ENCODE measurements around the gene POPDC2.
A peak's percentile ranks its signal among the peaks of the same experiment; 100 is the strongest.

POPDC2 gene

DNA sequence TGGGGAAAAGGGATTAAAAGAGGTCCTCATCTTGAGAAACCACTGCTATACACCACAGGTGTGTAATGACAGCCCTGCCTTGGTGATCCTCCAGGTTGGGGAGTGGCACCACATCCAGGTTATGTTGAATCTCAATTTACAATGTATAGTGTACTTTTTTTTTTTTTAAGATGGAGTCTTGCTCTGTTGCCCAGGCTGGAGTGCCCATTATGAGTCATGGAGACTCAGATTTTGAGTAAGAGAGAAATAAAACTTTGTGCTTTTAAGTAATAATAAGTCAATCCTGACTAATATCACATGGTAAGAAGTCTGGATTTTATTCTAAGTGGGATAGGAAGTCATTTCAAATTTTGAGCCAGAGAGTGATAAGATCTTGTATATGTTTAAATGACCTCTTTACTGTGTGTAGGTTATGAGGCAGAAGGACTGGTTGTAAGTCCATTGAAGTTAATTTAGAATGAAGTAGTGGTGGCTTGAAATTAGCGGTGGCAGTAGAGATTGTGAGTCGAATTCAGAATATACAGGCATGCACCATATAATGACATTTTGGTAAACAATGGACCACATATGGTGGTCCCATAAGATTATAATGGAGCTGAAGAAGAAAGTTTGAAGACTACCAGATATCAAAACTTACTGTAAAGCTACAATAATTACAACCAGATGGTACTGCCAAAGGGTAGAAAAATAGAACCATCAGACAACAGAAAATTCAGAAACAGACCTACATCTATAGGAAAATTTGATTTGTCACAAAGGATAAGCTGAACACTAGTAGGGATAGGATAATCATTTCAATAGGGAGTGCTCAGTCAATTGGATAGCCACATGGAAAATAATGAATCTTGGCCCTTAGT, 20.7 kb downstream of the POPDC2 start:
- no peak for DNase-seq

DNA sequence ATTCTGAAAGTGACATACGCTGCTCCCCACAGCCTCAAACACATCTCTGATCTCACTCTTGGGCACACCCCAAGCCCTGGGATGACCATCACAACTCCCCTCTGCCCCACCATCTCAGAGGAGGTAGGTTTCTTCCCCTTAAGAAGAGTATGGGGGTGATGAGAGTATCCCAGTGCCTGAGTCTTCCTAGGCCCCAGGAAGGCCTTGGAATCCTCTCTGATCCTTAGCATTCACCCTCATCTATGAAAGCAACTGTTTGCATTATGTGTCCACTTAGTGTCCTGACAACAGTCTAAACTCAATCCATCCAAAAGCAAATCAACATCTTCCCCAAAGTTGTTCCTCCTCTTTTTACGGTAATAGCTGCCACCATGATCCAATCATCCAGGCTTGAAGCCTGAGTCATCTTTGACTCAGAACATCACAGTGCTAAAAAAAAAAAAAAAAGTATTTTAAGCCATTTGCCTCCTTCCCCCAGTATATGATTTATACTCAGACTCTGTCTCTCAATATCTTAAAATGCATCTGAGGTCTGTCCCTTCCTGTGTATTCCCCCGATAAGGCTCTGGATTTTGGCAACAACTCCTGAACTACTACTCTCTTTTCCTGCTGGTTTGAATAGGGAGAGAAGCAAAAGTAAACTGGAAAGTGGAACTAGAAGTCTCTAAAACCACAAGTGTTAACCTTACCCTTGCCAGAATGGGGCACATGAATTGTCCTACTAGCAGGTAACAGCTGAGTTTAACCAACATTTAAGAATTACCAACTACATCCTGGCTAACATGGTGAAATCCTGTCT, 22.5 kb downstream of the POPDC2 start:
- DNase-seq: peak; percentile 45

DNA sequence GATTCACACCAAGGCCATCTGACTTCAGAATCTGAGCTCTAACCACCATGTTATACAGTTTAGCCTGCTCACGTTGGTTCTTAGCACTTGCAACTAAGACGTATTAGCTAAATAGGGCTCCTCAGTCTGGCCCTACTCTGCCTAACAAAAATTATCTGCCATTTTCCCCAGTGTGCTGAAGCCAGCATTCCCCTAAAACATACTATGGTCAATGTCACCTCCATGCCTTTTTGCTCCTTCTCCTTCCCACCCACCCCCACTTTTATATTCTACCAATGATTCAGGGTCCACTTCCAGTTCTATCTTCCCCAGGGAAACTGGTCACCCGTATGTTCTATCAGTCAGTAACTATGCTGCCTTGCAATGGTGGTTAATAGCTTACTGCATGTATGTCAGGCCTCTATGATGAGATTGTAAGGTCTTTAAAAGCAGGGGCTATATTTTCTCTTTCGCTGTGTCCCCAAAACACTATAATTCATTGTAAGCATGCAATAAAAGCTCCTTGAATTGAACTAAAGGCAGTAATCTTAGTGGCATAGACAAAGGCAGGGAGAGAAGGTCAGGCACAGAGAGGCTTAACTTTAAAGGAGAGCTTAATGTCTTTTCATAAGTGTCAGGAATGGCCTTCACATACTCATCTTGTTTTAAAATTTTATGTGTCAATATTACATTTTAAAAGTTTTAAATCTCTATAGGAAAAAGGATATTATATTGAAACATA, 23.3 kb downstream of the POPDC2 start:
- DNase-seq: peak; percentile 32

DNA sequence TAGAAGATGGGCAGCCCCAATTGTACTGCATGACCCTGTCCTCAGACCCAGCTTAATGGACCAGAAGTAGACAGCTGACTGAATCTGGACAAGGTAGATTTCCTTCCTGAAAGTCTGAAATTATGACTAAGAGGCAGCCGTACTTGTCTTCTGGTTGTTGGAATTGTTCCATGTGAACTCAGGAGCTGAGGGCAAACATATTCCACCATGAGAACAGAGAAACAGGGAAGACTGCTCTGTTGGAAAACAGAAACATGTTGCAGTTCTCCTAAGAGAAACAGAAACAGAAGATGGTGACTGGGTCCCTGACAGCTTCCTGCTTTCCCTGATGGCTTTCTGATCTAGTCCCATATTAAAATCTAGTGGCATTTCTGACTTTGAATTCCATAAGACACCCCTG, 24.1 kb downstream of the POPDC2 start:
- no peak for DNase-seq

DNA sequence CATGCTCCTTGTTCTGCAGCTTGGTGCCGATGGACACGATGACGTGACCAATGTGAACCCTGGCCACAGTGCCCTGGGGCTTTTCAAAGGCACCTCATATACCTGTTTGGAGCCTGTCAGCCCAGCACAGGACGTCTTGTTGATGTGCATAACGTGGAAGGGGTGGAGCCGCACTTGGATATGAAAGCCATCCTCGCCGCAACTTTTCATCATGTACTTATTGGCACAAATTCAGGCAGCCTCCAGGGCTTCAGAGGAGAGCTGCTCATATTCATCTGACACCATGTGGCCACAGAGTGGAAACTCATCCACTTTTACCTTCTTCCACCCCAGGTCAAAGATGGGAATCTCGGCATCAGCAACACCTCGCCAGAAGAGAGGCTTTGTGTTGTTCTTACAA, 24.7 kb downstream of the POPDC2 start:
- DNase-seq: no peak

DNA sequence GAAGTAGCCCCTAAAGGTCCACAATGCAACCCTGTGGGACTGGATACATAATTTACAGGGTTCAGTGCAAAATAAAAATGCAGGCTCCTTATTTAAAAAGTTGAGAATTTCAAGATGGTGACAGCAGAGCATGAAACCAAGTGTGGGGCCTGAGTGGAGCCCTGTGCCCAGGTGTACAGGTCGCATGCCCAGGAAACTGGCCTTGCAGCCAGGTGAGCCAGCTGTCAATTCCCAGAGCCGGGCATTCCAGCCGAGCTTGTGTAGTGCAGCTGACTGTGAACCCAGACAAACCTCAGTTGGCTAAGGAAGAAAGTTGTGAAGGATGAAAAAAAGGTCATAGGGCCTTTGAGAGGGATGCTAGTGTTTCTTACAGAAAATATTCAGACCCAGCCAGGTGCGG, 27.6 kb downstream of the POPDC2 start:
- DNase-seq: no peak

DNA sequence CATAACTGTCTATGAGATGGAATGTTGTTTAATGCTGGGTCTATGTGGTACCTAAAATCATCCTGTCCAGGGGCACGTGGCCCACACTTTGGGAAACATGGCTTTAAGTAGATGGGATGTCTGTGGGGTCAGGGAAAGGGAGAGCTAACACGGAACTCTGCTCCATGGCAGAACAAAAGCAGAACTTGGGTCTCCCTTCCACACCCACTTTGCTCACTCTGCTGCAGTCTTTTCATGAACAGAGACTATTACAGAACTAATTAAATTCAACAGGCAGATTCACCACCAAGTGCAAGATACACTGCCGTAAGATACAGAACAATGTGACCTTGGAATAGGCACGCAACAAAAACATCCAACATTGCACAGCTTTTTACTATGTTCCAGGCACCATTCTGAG, 28.2 kb downstream of the POPDC2 start:
- no peak for DNase-seq

DNA sequence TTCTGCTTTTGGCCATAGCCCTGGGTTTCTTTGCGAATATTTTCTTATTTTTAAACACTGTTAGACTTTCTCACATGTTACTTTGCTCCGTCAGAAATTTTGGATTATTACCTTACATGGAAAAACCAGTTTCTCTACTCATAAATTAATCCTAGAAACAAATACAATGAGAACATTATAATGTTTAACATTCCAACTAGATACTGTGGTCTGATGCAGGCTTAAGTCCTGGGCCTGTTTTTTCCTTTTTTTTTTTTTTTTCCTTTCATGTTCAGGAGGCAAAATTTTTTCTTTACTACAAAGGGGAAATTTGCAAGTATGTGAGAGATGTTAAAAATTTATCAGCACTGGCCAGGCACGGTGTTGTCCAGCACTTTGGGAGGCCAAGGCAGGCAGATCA, 28.9 kb downstream of the POPDC2 start:
- no peak for DNase-seq

DNA sequence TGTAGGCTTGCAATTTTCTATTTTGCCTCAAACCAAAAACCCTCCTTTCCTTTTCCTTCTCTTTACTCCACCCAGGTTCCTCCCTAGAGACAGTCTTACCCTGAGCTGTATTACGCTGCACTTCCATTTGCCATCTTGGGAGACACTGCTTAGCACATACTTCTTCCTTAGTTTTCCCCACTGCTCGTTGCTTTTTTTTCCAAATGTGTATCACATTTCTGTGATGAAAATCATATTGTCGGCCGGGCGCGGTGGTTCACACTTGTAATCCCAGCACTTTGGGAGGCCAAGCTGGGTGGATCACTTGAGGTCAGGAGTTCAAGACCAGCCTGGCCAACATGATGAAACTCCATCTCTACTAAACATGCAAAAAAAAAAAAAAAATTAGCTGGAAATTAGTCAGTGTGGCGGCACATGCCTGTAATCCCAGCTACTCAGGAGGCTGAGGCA, 29.5 kb downstream of the POPDC2 start:
- DNase-seq: no peak

DNA sequence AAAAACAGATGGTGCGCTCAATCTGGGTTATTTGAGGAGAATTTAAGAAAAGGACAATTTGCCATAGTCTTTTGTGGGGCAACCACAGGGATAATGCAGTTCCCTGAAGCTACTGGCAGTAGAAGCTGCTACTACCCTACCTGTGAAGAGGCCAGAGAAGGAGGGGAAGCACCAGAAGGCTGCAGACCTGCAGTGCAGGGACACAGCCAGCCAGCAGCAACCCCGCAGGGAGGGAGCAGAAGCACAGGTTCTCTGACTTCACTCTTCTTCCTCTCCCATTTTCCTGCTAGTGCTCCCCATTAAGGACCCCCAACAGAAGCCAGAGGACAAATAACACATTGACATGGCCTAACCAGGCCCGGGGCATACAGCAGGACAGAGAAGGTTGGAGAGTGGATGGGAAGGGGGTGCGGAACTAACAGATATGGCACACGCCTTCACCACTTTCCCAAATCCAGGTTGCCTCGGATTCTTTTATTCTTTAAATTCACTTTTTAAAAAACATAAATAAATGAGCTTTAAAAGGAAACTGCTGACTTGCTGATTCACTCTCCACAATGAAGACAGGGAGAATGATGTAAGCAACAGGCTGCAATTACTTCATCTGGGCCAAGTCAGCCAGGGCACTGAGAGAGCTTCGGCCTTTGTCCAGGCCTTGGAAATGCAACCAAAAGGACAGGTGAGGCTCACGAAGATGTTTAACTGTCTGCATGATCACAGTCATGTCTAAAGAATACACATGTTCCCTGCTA, 30.1 kb downstream of the POPDC2 start:
- peak; percentile 35 for DNase-seq

DNA sequence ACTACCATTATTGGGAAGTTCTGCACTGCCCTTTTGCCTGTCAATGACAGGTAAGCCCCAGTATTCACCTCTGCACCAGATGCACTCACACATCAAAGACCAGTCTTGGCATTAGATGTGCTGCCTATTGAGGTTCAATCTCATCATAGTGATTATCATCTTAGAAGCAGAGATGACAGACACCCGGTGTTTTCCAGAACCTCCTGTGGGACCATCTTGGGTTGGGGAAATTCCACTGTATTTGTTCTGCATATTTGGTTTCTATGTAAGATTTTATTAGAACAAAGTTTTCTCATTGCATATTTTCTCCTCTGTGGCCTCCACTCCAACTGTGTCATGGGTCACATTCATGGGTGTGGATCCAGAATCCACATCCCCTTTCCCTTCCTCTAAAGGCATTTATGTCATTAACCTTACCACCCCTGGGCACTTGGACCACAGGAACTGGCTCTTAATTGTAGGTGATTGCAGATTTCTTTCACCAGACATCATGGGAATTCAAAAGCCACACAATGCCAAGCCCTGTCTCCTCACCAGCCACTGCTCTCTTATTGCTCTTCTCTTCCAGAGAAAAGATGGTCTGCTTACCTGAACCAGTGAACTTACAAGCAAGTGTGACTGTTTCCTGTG, 31.5 kb downstream of the POPDC2 start:
- DNase-seq: no peak

DNA sequence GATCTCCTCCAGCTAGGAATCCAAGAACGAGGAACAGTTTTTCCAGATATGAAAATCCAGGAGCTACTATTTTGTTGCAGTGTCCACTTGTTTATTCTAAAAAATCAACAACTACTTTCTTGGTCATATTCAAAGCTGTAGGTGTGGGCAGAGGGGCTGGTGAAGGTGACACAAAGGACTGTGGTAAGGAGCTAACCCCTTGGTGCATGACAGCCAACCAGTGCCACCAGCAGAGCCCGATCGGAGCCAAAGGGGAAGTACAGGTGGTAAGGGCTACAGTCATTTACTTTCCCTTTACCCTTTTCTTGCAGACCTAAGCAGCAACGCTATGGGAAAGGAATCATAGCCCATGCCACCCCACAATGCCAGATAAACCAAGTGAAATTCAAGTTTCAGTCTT, 32.0 kb downstream of the POPDC2 start:
- no peak for DNase-seq

DNA sequence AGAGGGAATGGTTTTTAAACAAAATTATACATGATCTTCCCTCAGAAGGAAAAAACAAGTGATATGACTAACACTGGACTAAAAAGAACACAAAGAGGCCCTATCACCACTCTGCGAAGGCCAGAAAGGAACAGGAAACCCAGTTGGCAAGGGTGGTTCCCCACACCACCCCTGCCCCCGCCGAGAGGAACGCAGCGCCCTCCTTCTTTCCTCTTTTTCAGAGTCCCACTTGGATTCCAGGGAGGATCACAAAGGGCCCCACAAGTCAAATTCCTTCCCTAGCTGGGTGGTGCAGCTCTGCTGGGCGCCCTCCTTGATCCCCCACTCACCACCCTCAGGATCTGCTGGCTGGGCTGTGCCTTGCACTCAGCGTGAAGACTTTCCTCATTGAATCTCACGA, 32.9 kb downstream of the POPDC2 start:
- DNase-seq: peak; percentile 37

DNA sequence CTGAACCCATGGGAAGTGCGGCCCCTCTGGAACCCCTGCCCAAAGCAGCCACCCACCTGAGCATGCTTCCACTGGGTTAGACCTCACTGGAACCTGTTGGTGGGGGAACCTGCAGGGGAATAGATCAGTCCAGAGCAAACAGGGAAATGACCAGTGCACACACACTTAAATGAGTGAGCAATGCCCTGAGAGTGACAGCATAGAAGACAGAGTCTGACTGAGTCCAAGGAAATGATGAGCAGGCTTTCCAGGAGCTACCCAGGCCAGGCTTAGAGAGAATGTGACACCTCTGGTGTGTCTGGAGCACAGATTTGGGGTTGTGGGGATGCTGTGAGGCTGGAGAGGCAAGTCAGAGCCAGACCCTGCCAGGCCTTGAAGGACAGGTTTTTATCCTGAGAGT, 34.2 kb downstream of the POPDC2 start:
- no peak for DNase-seq

DNA sequence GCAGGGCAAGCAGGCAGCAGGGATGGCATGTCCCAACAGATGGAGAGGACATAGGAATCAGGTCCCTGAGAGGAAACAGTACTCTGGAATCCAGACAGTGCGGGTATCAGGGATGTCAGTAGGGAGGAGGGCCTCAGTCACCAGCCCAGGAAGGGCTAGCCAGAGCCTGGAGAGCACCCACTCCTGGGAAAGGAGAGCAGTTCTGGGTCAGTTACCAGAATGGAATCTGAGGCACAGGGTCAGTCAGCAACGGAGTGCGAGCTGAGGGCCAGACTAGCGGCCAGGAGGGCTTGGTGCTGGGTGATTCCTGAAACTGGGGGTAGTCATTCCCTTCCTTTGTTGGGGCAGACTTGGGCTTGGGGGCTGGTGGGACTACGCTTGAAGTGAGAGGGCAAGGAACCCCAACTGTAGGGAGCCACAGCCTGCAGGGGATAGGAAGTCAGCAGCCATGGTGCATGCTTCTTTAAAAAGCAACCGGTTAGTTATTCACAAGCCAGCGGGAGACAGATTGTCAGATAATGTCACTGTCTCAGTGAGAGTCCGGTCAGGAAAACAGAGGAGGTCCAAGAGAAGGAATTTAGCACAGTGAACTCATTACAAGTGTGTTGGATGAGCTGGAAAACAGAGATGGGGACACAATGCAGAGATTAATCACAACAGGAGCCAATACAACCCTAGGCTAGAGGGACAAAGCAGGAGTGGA, 34.8 kb downstream of the POPDC2 start:
- no peak for DNase-seq

DNA sequence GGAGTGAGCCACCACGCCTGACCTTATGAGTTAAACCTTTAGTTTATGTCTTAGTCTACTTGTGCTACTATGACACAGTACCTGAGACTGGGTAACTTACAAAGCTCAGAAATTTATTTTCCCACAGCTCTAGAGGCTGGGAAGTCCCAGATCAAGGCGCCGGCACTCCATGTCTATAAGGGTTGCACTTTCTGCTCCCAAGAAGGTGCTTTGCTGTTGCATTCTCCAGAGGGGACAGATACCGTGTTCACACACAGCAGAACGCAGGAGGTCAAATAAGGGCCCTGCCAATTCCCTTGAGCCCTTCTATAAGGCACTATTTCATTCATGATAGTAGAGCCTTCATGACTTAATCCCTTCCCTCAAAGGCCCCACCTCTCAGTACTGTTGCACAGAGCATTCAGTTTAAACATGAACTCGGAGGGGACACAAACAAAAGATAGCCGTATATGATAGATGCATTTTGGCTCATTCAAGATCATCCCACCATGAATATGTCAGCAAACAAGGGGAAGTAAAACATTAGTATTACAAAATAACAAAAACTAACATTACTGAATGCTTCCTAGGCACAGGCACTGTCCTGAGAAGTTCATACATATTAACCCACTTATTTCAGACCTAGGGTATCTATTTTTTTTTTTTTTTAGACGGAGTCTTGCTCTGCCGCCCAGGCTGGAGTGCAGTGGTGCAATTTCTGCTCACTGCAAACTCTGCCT, 36.2 kb downstream of the POPDC2 start:
- DNase-seq: no peak

DNA sequence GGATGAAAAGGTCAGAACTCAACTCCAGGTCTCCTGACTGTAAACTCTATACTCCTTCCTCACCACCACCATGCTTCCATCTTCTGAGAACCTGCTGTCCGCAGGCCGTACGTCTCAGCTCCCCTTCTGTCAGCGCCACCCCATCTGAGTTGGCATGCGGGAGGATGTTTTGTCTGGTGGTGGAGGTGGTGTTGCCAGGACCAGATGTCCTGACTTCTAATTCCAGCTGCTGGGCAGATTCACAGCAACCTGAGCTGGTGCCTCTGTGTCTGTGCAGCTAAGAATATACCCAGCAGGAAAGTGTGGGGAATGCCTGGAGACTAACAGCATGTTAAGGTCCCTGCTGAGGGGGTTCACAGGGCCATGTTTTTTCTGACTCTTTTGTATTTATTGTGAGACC, 39.5 kb downstream of the POPDC2 start:
- DNase-seq: no peak

DNA sequence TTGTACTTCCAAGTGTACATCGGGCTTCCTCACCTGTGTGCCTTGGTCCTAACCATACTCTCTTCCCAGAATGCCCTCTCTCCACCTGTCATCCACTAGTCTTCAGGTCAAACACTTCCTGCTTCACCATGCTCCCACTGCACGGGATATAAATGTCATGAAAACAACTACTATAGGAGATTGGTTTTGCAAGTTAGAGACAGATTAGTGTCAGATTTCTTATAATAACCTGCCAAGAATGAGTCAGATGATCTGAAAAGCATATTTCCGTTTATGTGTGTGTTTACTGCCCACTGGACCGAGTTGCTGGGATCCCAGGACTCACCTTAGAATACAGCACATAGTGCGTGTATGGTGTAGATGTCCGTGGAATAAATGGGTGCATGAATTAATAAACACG, 41.3 kb downstream of the POPDC2 start:
- DNase-seq: no peak

DNA sequence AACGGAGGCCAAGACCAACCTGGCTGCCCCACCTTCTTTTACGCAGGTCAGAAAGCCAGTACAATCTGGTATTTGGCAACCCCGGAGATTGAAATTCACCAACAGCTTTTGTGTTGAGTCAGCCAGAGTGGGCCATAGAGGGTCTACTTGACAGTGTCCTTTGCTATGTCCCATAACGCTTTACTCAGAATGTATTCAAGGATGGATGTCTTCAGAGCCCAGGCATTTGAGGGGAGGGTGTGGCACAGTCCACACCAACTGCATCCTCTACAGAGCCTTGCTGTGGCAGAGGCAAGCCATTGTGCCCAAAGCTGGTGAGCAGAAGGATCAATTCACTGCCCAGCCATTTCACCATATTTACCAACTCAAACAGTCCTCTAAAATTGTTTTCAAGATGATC, 44.3 kb downstream of the POPDC2 start:
- DNase-seq: no peak

DNA sequence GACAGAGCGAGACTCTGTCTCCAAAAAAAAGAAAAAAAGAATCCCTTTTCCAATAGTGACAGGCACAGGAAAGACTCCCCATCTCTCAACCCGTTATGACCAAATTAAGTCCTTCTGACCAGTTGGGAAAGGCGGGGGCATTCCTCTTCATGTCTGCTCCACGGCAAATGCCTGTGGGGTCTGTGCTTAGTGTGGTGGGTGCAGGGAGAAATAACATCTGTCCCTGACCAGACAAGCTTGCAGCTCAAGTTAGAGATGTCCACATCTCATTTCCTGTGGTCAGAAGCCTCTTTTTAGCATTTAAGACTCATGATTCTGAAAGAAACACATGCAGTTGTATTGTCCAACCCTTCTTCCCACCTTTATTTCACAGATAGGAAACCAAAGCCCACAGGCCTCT, 46.5 kb downstream of the POPDC2 start:
- DNase-seq: no peak

DNA sequence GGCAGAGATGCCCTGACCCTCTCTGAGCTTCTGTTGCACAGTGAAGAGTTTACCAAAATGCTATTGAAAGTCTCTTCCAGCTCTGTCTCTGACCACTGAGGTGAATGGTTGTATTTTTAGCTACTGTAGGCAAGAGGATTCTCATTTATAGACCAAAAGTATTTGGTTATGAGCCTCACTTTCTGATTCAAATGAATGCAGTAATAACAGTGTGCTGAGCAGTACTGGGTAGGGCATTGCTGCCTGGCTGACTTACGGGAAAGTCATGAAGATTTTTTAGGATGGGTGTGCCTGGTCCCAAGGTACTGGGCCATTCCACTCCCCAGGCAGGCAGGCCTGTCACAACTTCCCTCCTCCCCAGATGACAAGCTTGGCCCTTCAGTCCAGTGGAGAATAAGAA, 47.2 kb downstream of the POPDC2 start:
- DNase-seq: no peak

Data from hematopoietic multipotent progenitor cell treated with erythropoietin and hydrocortisone succinate and interleukin-3 and kit ligand, for 6 days (in vitro differentiated cells).